Measurements from ENCODE around the gene TEX13D.

The TEX13D gene

DNA sequence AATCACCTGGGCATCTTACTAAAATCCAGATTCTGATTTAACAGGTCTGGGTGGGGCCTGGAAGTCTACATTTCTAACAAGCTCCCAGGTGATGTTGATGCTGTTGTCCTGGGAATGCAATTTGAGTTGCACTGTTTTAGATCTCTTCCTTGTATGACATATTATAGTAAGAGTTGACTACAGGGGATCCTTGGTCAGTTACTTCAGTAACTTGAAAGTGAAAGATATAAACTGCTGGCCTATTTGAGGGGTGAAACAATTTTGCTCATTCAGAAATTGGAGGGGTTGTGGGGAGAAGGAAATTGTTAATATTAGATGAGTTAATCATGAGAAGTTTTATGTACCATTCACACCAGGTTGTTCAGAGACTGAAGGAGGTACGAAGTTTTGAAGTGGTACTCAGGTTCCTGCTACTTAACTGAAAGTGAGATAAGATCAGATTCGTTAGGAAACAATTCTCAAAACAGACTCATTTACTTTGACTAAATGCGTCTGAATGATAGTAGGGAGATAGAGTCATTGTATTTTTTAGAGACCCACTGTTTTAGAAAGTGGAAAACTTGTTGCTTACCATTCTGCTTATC is 26.4 kb downstream of the TEX13D start:
- no peak overlapping the region for H3K4me3 ChIP-seq (ENCODE audit: low read length)
- no peaks in the 10 kb centered on the region for H3F3A ChIP-seq (ENCODE audit: control insufficient read depth, insufficient read depth)
- TF ChIP-seq, protein P1, sequence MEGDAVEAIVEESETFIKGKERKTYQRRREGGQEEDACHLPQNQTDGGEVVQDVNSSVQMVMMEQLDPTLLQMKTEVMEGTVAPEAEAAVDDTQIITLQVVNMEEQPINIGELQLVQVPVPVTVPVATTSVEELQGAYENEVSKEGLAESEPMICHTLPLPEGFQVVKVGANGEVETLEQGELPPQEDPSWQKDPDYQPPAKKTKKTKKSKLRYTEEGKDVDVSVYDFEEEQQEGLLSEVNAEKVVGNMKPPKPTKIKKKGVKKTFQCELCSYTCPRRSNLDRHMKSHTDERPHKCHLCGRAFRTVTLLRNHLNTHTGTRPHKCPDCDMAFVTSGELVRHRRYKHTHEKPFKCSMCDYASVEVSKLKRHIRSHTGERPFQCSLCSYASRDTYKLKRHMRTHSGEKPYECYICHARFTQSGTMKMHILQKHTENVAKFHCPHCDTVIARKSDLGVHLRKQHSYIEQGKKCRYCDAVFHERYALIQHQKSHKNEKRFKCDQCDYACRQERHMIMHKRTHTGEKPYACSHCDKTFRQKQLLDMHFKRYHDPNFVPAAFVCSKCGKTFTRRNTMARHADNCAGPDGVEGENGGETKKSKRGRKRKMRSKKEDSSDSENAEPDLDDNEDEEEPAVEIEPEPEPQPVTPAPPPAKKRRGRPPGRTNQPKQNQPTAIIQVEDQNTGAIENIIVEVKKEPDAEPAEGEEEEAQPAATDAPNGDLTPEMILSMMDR (IDR thresholded peaks at IDR 0.05; ENCODE audit: low read depth, low read length, poor library complexity, severe bottlenecking), result no peak
- no peak for TF ChIP-seq EZH2phosphoT487 (IDR thresholded peaks at IDR 0.05; ENCODE audit: borderline replicate concordance, low read length)
- no peaks in the 10 kb centered on the region for H3K79me2 ChIP-seq (ENCODE audit: control insufficient read depth, low read length)
- no peak overlapping the region for H3K27ac ChIP-seq (ENCODE audit: low read depth, low read length)
- no peak overlapping the region for H3K4me2 ChIP-seq (ENCODE audit: low read length)
- H3K9me3 ChIP-seq (ENCODE audit: control insufficient read depth, insufficient read depth, low read length), result no peaks in the 10 kb centered on the region
- H3K9me2 ChIP-seq (replicated peaks; ENCODE audit: control insufficient read depth, low read length), result no peaks in the 10 kb centered on the region
- H3K4me1 ChIP-seq (ENCODE audit: control insufficient read depth, low read length), result no peaks in the 10 kb centered on the region
- no peaks in the 10 kb centered on the region for H4K20me1 ChIP-seq (ENCODE audit: control insufficient read depth, insufficient read depth, low read depth, low read length)
- H3K36me3 ChIP-seq (ENCODE audit: control insufficient read depth, low read length), result no peaks in the 10 kb centered on the region
- no peaks in the 10 kb centered on the region for H3K27me3 ChIP-seq (ENCODE audit: control insufficient read depth, low read length)

GRCh38 chrX:124362072-124362471 is 29.6 kb downstream of the TEX13D start:
- H3F3A ChIP-seq (ENCODE audit: control insufficient read depth, insufficient read depth), result no peaks in the 10 kb centered on the region
- no peaks in the 10 kb centered on the region for H3K4me1 ChIP-seq (ENCODE audit: control insufficient read depth, low read length)
- H3K4me3 ChIP-seq (ENCODE audit: low read length), result no peak overlapping the region
- no peaks in the 10 kb centered on the region for H3K36me3 ChIP-seq (ENCODE audit: control insufficient read depth, low read length)
- H3K4me2 ChIP-seq (ENCODE audit: low read length), result no peak overlapping the region
- no peaks in the 10 kb centered on the region for H4K20me1 ChIP-seq (ENCODE audit: control insufficient read depth, insufficient read depth, low read depth, low read length)
- H3K9me3 ChIP-seq (ENCODE audit: control insufficient read depth, insufficient read depth, low read length), result no peaks in the 10 kb centered on the region
- H3K27me3 ChIP-seq (ENCODE audit: control insufficient read depth, low read length), result no peaks in the 10 kb centered on the region
- no peak for TF ChIP-seq EZH2phosphoT487 (IDR thresholded peaks at IDR 0.05; ENCODE audit: borderline replicate concordance, low read length)
- TF ChIP-seq, protein P1 (IDR thresholded peaks at IDR 0.05; ENCODE audit: low read depth, low read length, poor library complexity, severe bottlenecking), result no peak
- no peaks in the 10 kb centered on the region for H3K79me2 ChIP-seq (ENCODE audit: control insufficient read depth, low read length)
- no peaks in the 10 kb centered on the region for H3K9me2 ChIP-seq (replicated peaks; ENCODE audit: control insufficient read depth, low read length)
- H3K27ac ChIP-seq (ENCODE audit: low read depth, low read length), result no peak overlapping the region

- no peaks in the 10 kb centered on the region for H3K79me2 ChIP-seq (ENCODE audit: control insufficient read depth, low read length)
- H3K4me3 ChIP-seq (ENCODE audit: low read length), result no peak overlapping the region
These were observed 30.3 kb downstream of the TEX13D start for GRCh38 chrX:124362761-124363160.

More at GRCh38 chrX:124362761-124363160, 30.3 kb downstream of the TEX13D start:
- no peaks in the 10 kb centered on the region for H3F3A ChIP-seq (ENCODE audit: control insufficient read depth, insufficient read depth)
- no peaks in the 10 kb centered on the region for H3K9me3 ChIP-seq (ENCODE audit: control insufficient read depth, insufficient read depth, low read length)
- no peaks in the 10 kb centered on the region for H3K4me1 ChIP-seq (ENCODE audit: control insufficient read depth, low read length)
- no peak for TF ChIP-seq EZH2phosphoT487 (IDR thresholded peaks at IDR 0.05; ENCODE audit: borderline replicate concordance, low read length)
- TF ChIP-seq, protein P1 (IDR thresholded peaks at IDR 0.05; ENCODE audit: low read depth, low read length, poor library complexity, severe bottlenecking), result no peak
- H3K27ac ChIP-seq (ENCODE audit: low read depth, low read length), result no peak overlapping the region
- no peaks in the 10 kb centered on the region for H3K9me2 ChIP-seq (replicated peaks; ENCODE audit: control insufficient read depth, low read length)
- no peaks in the 10 kb centered on the region for H3K27me3 ChIP-seq (ENCODE audit: control insufficient read depth, low read length)
- no peak overlapping the region for H3K4me2 ChIP-seq (ENCODE audit: low read length)
- H4K20me1 ChIP-seq (ENCODE audit: control insufficient read depth, insufficient read depth, low read depth, low read length), result no peaks in the 10 kb centered on the region
- no peaks in the 10 kb centered on the region for H3K36me3 ChIP-seq (ENCODE audit: control insufficient read depth, low read length)

Measured in DOHH2 (cell line).